ENCODE data around the gene USH1G.

- TF ChIP-seq SMAD9 (CRISPR knock-in tag; IDR thresholded peaks at IDR 0.05) (no peak), CREM (IDR thresholded peaks at IDR 0.05) (no peak), CREM (CRISPR knock-in tag; IDR thresholded peaks at IDR 0.05) (no peak), HDAC2 (CRISPR knock-in tag; IDR thresholded peaks at IDR 0.05) (peak; percentile 76), ATF1 (CRISPR knock-in tag; IDR thresholded peaks at IDR 0.05) (no peak), ZFP90 (CRISPR knock-in tag; IDR thresholded peaks at IDR 0.05; ENCODE audit: borderline replicate concordance) (0 out of 2 replicates have a peak, but pooled peaks have one; percentile 20), ZNF644 (CRISPR knock-in tag; IDR thresholded peaks at IDR 0.05; ENCODE audit: low read depth) (0 out of 2 replicates have a peak, but pooled peaks have one; percentile 25), CTCF (CRISPR knock-in tag; IDR thresholded peaks at IDR 0.05) (0 out of 2 replicates have a peak, but pooled peaks have one; percentile 17), KLF6 (CRISPR knock-in tag; IDR thresholded peaks at IDR 0.05) (no peak), GTF2F1 (IDR thresholded peaks at IDR 0.05; ENCODE audit: low read length) (no peak), EZH2 (conservative IDR thresholded peaks at IDR 0.05; ENCODE audit: low read depth, low read length) (no peak), GMEB1 (CRISPR knock-in tag; IDR thresholded peaks at IDR 0.05; ENCODE audit: borderline replicate concordance) (peak; percentile 43; the same call in 1 of the 2 replicates)
Observed at GRCh38 chr17:74972107-74972972, 49.3 kb upstream of the USH1G start, which contains the start of gene HID1.

Data from HepG2 (cell line).